HTERT RPE-1 (cell line): ENCODE measurements around the gene RTN4RL1.

ENCODE experiments used
- in situ Hi-C: fragments of 300-500 bp; cut with MboI; formaldehyde crosslinking; loops from 4 replicates; pipeline ENCODE4 v1.14.3; 2020; ENCODE audit warnings: low sequenced_read_pairs

The RTN4RL1 gene, protein sequence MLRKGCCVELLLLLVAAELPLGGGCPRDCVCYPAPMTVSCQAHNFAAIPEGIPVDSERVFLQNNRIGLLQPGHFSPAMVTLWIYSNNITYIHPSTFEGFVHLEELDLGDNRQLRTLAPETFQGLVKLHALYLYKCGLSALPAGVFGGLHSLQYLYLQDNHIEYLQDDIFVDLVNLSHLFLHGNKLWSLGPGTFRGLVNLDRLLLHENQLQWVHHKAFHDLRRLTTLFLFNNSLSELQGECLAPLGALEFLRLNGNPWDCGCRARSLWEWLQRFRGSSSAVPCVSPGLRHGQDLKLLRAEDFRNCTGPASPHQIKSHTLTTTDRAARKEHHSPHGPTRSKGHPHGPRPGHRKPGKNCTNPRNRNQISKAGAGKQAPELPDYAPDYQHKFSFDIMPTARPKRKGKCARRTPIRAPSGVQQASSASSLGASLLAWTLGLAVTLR

GRCh38 chr17:2025220-2025621, at the start of gene RTN4RL1:
RTN4RL1 (minus strand) TSS chr17:2025334; CDS start chr17:2024865, 469 bp downstream.
- in situ Hi-C loops, result no loop called here

DNA sequence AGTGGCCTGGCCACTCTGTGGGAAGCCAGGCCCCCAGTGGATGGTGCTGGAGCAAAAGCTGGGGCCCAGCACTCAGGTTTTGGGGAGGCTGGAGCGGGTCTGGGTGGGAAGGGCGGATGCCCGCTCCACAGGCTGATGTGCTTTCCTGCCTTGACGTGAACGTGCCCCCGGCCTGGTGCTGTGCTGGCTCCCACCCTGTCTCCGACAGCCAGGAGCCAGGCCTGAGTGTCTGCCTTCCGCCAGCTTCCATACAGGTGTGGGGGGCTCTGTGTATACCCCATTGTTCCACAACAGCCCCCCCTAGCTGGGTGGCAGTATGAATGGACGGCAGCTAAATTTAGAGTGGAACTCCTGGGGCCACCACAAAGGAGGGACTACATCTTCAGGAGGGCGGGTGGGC, 49.8 kb upstream of the RTN4RL1 start:
- in situ Hi-C loops, result loop anchor here (25.0 kb wide), 1 partner anchor 162 kb away; no protein-coding TSS in a partner anchor

DNA sequence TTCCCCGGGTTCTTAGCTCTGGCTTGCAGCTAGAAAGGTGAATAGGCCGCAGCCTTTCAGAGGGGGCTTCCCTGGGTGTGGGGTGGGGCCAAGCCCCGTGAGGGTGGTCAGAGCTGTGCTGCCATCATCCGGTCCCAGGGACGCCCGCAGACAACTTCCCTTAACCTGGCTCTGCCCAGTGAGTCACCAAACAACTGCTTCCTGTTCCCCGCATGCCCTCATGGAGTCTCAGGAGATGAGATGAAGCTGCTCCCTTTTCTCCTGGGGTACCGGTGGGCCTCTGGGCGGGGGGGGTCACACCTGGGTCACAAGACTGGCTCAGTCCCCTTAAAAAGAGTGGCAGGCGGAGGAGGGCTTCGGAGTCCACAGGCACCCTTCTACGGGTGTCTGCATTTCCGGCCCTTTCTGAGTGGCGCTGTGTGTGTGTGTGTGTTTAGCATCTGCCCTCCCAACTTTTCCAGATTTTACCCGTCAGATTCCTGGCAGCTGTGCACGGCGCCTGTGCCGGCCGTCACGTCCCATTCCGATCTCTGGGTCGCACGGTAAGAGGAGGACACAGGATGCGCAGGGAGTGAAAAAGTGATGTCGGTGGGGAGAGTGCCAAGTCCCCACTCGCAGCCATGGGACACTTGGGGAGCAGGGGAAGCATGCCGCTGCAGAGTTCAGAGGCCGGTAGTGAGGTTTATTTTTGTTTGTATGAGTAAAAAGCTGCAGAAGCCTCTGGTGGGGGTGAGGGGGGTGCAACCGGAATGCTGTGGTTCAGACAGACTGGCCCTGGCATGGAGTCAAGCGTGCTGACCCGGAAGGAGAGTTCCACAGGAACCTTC, 46.5 kb upstream of the RTN4RL1 start:
- in situ Hi-C loops, result loop anchor here (25.0 kb wide), 1 partner anchor 166 kb away; no protein-coding TSS in a partner anchor

GRCh38 chr17:2071024-2071385, 45.9 kb upstream of the RTN4RL1 start:
- in situ Hi-C loops, result loop anchor here (25.0 kb wide), 1 partner anchor 166 kb away; no protein-coding TSS in a partner anchor

DNA sequence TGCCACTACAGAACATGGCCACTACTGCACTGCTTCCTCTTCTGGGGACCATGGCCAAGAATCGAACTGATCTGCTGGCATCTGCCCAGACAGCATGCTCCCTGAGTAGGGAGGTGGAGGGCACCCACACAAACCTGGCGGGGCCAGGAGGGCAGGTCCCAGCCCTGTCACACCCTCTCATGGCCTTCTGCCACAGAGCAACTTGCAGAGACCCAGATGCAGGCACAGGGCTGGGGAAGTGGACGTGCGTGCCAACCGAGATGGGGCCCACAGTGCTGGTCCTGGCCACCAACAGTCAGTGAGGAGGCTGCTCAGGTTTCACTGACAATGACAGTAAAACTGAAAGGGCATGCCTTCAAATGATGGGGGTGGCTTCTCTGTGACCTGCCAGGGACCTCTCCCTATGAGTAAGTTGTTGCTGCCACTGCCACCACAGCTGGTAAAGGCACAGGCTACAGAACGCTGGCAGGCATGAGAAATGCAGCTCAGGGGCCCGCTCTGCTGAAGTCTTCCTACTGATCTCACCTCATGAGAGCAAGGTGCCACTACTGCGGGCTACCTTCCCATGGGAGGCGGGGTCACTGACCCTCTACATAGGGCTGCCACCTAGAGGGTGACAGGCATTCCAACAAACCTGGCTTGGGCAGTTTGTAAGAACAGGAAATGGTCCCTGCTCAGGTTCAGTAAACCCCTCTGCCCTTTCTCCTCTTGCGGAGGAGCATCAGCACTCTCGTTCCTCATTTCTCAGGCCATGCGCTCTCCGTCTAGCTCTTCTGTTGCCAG, 45.3 kb upstream of the RTN4RL1 start:
- in situ Hi-C loops, result loop anchor here (25.0 kb wide), 1 partner anchor 167 kb away; no protein-coding TSS in a partner anchor

- in situ Hi-C loops, result loop anchor here (25.0 kb wide), 1 partner anchor 169 kb away; no protein-coding TSS in a partner anchor
These were observed 43.5 kb upstream of the RTN4RL1 start for GRCh38 chr17:2068519-2069051.

DNA sequence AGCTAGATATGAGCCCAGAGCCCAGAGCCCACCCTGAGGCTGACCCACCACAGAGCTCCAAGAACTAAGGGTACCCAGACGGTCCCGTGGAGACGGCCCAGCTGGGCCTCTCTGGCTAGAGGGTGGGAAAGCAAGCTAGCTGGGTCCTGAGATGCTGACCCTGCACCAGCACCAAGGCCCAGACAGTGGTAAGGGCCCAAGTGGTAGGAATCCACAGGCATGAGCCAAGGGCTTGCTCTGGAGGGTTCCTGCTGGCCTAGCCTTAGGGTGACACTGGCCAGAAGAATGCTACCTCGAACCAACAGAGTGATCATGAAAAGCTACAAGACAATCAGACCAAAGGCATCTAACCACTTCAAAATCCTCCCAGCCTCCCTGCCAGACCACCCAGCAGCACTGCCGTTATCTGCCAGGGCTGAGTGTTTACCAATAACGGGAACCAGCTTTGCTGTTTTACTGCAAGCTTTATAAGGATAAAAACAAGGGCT, 42.9 kb upstream of the RTN4RL1 start:
- in situ Hi-C loops, result loop anchor here (25.0 kb wide), 1 partner anchor 169 kb away; no protein-coding TSS in a partner anchor

GRCh38 chr17:2067608-2068024, 42.5 kb upstream of the RTN4RL1 start:
- in situ Hi-C loops, result loop anchor here (25.0 kb wide), 1 partner anchor 170 kb away; no protein-coding TSS in a partner anchor

DNA sequence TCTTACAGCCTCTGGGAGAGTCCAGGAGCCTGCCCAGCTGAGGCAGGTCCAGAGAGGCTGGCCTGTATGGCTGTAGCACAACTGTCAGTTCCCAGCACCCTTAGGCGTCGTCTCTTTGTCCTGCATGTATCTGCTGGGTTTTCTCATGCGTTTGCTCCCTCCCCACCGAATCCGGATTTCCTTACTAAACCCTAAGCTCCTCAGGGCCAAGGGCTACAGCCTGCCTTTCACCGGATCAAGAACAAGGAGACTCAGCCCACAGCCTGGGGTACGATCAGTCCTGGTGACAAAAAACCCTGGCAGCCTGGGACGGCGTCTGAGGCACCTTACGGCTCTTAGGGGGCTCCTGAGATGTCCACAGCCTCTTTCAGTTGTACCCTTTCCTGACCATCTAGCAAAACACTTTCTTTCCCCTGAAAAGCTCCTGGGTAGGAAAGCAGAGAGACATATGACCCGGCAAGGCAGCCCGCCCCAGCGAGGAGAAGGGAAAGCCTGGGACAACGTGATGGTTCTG, 42.0 kb upstream of the RTN4RL1 start:
- in situ Hi-C loops, result loop anchor here (25.0 kb wide), 1 partner anchor 170 kb away; no protein-coding TSS in a partner anchor

DNA sequence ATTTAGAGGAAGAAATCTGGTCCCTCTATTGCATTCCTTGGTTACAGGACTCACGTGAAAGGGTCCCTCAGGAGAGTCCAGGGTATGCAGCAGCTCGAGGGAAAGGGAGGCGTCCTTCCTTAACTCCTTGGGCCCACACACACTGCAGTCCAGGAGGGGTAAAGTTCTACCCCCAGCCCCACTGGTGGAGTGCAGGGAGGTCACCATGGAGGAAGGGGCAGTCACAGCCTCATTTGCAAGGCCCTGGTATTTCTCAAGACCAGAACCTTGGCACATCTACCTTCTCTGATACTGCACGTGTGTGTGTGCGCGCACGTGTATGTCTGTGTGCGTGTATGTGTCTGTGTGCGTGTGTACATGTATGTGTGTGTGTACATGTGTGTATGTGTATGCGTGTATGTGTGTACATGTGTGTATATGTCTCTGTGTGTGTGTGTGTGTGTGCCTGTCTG, 40.8 kb upstream of the RTN4RL1 start:
- in situ Hi-C loops, result loop anchor here (25.0 kb wide), 1 partner anchor 171 kb away; no protein-coding TSS in a partner anchor

DNA sequence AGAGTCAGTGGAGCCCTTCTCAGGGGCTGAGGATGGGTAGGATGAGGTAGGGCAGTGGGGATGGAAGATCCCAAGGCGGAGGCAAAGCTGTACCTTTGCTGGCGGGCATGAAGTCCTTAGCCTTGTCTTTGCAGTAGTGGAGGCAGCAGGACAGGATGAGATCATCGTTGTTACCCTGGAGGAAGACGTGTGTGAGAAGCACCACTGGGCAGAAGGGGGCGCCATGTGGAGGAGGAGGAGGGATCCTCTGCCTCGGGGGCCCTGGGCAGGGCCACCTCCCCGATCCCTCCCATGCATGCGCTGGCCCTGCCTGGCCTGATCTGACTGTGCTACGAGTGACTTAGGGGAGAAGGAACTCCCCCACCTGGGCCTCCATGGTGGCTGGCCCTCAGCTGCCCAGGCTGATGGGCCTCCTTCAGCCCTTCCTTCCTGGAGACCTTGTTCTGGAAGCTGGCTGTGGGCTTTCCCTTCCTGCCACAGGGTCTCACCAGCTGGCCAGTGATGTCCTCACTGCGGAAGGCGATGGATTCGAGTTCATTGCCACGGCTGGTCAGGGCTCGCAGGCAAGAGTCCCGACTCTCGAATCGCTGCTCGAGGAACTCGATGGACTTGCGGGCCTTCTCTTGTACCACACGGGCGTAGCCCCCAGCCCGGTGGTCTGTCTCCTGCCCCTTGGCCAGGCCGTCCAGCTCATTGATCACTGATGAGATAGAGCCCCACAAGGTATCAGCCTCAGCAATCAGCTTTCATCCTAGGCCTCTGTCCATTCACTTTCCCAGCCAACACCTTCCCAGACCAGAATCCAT, 40.0 kb upstream of the RTN4RL1 start:
- in situ Hi-C loops, result loop anchor here (25.0 kb wide), 1 partner anchor 172 kb away; no protein-coding TSS in a partner anchor

DNA sequence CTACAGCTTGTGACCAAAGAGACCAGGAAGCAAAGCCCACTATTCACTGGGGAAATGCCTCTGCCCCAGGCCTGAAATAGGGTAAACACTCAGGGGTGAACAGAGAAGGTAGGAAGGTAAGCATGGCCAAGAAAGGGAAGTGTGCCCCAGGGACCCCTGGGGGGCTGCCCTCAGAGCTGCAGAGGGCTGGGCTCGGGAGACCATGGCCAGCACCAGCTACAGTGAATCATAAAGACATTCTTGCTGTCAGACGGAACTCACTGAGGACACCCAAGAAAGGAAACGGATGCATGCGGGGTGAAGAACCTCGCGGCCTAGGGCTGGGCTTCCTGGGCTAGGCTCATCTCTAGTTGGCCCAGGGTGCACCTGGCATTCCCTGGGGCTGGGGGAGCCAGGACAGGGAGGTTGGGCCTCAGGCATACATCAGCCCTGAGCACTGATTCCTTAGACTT, 39.4 kb upstream of the RTN4RL1 start:
- in situ Hi-C loops, result loop anchor here (25.0 kb wide), 1 partner anchor 173 kb away; no protein-coding TSS in a partner anchor

- in situ Hi-C loops, result loop anchor here (25.0 kb wide), 1 partner anchor 173 kb away; no protein-coding TSS in a partner anchor
These were observed 39.0 kb upstream of the RTN4RL1 start for GRCh38 chr17:2064147-2064489.

GRCh38 chr17:2063261-2064146, 38.4 kb upstream of the RTN4RL1 start:
- in situ Hi-C loops, result loop anchor here (25.0 kb wide), 1 partner anchor 174 kb away; no protein-coding TSS in a partner anchor

- in situ Hi-C loops, result loop anchor here (25.0 kb wide), 1 partner anchor 175 kb away; no protein-coding TSS in a partner anchor
These were observed 37.5 kb upstream of the RTN4RL1 start for GRCh38 chr17:2062571-2063183.

DNA sequence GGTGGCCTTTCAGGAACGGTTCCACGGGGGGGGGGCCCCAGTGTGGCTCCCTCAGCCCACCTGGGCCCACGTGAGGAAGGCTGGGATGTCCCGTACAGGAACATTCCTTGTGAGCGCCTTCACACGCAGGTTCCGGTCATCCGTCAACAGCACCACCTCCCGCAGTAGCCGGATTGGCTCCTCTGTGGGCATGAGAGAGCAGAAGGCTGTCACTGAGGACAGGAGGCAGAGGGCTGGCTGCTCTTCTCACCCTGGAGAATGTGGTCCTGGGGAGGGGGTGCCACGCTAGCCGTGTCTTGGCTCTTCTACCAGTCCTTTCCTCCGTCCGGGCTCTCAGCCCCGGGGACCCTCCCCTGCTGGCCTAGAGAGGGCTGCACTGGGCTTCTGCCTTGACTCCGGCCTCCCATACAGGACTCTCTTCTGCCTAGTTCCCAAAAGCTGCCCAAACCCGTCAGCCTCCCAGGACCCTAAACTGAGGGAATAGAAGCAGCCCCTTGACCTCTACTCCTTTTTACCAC, 36.4 kb upstream of the RTN4RL1 start:
- in situ Hi-C loops, result loop anchor here (25.0 kb wide), 1 partner anchor 176 kb away; no protein-coding TSS in a partner anchor
